ENCODE results near the gene UBE2U.

The UBE2U gene

DNA sequence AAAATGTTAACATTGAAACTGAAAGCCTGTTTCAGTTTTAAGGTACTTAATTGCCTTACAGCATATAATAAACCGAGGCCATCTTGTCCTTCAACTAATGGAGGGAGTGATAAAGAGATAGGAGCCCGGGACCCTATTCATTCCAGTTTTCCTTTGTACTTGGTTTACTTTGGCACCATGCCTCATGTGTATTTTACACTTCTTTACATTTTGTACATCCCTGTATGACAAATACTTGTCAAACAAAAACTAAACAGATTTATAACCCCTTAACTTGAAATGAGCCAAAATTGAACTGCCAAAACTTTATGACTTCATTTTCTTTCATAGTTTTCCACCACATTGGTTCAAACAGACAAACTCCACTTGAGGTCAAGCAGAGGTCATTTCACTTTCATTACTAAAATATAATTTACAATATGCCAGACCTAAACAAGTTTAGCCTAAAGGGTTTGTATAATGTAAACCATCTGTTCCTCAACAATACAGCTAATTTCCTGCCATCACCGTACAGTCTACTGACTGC, 30.9 kb upstream of the UBE2U start (continued):
- TF ChIP-seq ZNF48 (tag by site-specific recombination; IDR thresholded peaks at IDR 0.05) (no peak), ZBTB20 (tag by site-specific recombination; IDR thresholded peaks at IDR 0.05) (peak; percentile 56), ZNF654 (tag by site-specific recombination; IDR thresholded peaks at IDR 0.05; ENCODE audit: low read depth) (peak; percentile 14), ZNF169 (tag by site-specific recombination; IDR thresholded peaks at IDR 0.05) (no peak), ZNF623 (tag by site-specific recombination; IDR thresholded peaks at IDR 0.05) (0 out of 2 replicates have a peak, but pooled peaks have one; percentile 13), ZNF324 (tag by site-specific recombination; IDR thresholded peaks at IDR 0.05) (no peak), ZNF473 (tag by site-specific recombination; IDR thresholded peaks at IDR 0.05) (no peak), OVOL3 (tag by site-specific recombination; IDR thresholded peaks at IDR 0.05) (peak; percentile 72; the same call in 1 of the 2 replicates), ZNF600 (tag by site-specific recombination; IDR thresholded peaks at IDR 0.05) (no peak), SP3 (tag by site-specific recombination; IDR thresholded peaks at IDR 0.05) (peak; percentile 50), ZNF76 (tag by site-specific recombination; IDR thresholded peaks at IDR 0.05; ENCODE audit: borderline replicate concordance, low read depth) (0 out of 2 replicates have a peak, but pooled peaks have one; percentile 39), ZFHX2 (tag by site-specific recombination; conservative IDR thresholded peaks at IDR 0.05) (no peak), ZNF548 (tag by site-specific recombination; IDR thresholded peaks at IDR 0.05) (no peak), ZNF37A (tag by site-specific recombination; IDR thresholded peaks at IDR 0.05) (0 out of 2 replicates have a peak, but pooled peaks have one; percentile 3), ZNF112 (tag by site-specific recombination; IDR thresholded peaks at IDR 0.05) (no peak), ZNF155 (tag by site-specific recombination; IDR thresholded peaks at IDR 0.05) (no peak), ZNF248 (tag by site-specific recombination; IDR thresholded peaks at IDR 0.05) (no peak)
- TF ChIP-seq, protein P1, sequence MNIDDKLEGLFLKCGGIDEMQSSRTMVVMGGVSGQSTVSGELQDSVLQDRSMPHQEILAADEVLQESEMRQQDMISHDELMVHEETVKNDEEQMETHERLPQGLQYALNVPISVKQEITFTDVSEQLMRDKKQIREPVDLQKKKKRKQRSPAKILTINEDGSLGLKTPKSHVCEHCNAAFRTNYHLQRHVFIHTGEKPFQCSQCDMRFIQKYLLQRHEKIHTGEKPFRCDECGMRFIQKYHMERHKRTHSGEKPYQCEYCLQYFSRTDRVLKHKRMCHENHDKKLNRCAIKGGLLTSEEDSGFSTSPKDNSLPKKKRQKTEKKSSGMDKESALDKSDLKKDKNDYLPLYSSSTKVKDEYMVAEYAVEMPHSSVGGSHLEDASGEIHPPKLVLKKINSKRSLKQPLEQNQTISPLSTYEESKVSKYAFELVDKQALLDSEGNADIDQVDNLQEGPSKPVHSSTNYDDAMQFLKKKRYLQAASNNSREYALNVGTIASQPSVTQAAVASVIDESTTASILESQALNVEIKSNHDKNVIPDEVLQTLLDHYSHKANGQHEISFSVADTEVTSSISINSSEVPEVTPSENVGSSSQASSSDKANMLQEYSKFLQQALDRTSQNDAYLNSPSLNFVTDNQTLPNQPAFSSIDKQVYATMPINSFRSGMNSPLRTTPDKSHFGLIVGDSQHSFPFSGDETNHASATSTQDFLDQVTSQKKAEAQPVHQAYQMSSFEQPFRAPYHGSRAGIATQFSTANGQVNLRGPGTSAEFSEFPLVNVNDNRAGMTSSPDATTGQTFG (tag by site-specific recombination; IDR thresholded peaks at IDR 0.05; ENCODE audit: borderline replicate concordance), result no peak
- TF ChIP-seq, protein P2, sequence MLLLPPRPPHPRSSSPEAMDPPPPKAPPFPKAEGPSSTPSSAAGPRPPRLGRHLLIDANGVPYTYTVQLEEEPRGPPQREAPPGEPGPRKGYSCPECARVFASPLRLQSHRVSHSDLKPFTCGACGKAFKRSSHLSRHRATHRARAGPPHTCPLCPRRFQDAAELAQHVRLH (tag by site-specific recombination; IDR thresholded peaks at IDR 0.05), result peak; percentile 69
- TF ChIP-seq, protein P3, sequence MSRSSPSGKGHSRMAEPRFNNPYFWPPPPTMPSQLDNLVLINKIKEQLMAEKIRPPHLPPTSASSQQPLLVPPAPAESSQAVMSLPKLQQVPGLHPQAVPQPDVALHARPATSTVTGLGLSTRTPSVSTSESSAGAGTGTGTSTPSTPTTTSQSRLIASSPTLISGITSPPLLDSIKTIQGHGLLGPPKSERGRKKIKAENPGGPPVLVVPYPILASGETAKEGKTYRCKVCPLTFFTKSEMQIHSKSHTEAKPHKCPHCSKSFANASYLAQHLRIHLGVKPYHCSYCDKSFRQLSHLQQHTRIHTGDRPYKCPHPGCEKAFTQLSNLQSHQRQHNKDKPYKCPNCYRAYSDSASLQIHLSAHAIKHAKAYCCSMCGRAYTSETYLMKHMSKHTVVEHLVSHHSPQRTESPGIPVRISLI (tag by site-specific recombination; IDR thresholded peaks at IDR 0.05), result peak; percentile 61; the same call in 1 of the 2 replicates
- TF ChIP-seq, protein P4, sequence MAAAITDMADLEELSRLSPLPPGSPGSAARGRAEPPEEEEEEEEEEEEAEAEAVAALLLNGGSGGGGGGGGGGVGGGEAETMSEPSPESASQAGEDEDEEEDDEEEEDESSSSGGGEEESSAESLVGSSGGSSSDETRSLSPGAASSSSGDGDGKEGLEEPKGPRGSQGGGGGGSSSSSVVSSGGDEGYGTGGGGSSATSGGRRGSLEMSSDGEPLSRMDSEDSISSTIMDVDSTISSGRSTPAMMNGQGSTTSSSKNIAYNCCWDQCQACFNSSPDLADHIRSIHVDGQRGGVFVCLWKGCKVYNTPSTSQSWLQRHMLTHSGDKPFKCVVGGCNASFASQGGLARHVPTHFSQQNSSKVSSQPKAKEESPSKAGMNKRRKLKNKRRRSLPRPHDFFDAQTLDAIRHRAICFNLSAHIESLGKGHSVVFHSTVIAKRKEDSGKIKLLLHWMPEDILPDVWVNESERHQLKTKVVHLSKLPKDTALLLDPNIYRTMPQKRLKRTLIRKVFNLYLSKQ (tag by site-specific recombination; IDR thresholded peaks at IDR 0.05; ENCODE audit: borderline replicate concordance), result no peak
- TF ChIP-seq, protein P5, sequence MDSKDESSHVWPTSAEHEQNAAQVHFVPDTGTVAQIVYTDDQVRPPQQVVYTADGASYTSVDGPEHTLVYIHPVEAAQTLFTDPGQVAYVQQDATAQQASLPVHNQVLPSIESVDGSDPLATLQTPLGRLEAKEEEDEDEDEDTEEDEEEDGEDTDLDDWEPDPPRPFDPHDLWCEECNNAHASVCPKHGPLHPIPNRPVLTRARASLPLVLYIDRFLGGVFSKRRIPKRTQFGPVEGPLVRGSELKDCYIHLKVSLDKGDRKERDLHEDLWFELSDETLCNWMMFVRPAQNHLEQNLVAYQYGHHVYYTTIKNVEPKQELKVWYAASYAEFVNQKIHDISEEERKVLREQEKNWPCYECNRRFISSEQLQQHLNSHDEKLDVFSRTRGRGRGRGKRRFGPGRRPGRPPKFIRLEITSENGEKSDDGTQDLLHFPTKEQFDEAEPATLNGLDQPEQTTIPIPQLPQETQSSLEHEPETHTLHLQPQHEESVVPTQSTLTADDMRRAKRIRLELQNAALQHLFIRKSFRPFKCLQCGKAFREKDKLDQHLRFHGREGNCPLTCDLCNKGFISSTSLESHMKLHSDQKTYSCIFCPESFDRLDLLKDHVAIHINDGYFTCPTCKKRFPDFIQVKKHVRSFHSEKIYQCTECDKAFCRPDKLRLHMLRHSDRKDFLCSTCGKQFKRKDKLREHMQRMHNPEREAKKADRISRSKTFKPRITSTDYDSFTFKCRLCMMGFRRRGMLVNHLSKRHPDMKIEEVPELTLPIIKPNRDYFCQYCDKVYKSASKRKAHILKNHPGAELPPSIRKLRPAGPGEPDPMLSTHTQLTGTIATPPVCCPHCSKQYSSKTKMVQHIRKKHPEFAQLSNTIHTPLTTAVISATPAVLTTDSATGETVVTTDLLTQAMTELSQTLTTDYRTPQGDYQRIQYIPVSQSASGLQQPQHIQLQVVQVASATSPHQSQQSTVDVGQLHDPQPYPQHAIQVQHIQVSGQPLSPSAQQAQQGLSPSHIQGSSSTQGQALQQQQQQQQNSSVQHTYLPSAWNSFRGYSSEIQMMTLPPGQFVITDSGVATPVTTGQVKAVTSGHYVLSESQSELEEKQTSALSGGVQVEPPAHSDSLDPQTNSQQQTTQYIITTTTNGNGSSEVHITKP (tag by site-specific recombination; IDR thresholded peaks at IDR 0.05), result peak; percentile 42; the same call in 1 of the 2 replicates
- TF ChIP-seq, protein P6, sequence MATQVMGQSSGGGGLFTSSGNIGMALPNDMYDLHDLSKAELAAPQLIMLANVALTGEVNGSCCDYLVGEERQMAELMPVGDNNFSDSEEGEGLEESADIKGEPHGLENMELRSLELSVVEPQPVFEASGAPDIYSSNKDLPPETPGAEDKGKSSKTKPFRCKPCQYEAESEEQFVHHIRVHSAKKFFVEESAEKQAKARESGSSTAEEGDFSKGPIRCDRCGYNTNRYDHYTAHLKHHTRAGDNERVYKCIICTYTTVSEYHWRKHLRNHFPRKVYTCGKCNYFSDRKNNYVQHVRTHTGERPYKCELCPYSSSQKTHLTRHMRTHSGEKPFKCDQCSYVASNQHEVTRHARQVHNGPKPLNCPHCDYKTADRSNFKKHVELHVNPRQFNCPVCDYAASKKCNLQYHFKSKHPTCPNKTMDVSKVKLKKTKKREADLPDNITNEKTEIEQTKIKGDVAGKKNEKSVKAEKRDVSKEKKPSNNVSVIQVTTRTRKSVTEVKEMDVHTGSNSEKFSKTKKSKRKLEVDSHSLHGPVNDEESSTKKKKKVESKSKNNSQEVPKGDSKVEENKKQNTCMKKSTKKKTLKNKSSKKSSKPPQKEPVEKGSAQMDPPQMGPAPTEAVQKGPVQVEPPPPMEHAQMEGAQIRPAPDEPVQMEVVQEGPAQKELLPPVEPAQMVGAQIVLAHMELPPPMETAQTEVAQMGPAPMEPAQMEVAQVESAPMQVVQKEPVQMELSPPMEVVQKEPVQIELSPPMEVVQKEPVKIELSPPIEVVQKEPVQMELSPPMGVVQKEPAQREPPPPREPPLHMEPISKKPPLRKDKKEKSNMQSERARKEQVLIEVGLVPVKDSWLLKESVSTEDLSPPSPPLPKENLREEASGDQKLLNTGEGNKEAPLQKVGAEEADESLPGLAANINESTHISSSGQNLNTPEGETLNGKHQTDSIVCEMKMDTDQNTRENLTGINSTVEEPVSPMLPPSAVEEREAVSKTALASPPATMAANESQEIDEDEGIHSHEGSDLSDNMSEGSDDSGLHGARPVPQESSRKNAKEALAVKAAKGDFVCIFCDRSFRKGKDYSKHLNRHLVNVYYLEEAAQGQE (tag by site-specific recombination; IDR thresholded peaks at IDR 0.05), result no peak
- TF ChIP-seq, protein P7, sequence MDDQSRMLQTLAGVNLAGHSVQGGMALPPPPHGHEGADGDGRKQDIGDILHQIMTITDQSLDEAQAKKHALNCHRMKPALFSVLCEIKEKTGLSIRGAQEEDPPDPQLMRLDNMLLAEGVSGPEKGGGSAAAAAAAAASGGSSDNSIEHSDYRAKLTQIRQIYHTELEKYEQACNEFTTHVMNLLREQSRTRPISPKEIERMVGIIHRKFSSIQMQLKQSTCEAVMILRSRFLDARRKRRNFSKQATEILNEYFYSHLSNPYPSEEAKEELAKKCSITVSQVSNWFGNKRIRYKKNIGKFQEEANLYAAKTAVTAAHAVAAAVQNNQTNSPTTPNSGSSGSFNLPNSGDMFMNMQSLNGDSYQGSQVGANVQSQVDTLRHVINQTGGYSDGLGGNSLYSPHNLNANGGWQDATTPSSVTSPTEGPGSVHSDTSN (CRISPR knock-in tag; IDR thresholded peaks at IDR 0.05), result no peak
- TF ChIP-seq, protein P8, sequence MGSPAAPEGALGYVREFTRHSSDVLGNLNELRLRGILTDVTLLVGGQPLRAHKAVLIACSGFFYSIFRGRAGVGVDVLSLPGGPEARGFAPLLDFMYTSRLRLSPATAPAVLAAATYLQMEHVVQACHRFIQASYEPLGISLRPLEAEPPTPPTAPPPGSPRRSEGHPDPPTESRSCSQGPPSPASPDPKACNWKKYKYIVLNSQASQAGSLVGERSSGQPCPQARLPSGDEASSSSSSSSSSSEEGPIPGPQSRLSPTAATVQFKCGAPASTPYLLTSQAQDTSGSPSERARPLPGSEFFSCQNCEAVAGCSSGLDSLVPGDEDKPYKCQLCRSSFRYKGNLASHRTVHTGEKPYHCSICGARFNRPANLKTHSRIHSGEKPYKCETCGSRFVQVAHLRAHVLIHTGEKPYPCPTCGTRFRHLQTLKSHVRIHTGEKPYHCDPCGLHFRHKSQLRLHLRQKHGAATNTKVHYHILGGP (tag by site-specific recombination; IDR thresholded peaks at IDR 0.05), result no peak; the same call in none of the 2 replicates
